Large intestine (tissue), 12 donors: Measurements from ENCODE around the gene WAC. TPM values are rescaled to one million over a fixed set of nuclear protein-coding genes. Genes with fewer than 3 reads are reported as not detected.
"Not testable (repeated sequence)": the region's sequence is repeated elsewhere in the genome, so short reads cannot be mapped to it uniquely, and the experiment has no call there.

Source experiments
- DNase-seq, 2 donors: peaks; one replicate each; pipeline versions ENCODE4 v3.0.0 to v3.0.0-alpha.2; 2013
- H3K27ac ChIP-seq: one replicate; pipeline ENCODE4 v1.5.1; 2013; ENCODE audit warnings: low read length
- H3K27me3 ChIP-seq: 2 replicates; pipeline ENCODE4 v1.6.1; 2013; ENCODE audit warnings: low read length; ENCODE audit not compliant: control insufficient read depth, insufficient read depth
- H3K36me3 ChIP-seq: 2 replicates; pipeline ENCODE4 v1.6.1; 2013; ENCODE audit warnings: low read length; ENCODE audit not compliant: control insufficient read depth, insufficient read depth
- H3K4me1 ChIP-seq: one replicate; pipeline ENCODE4 v1.6.1; 2013; ENCODE audit warnings: low read length; ENCODE audit not compliant: control insufficient read depth, insufficient read depth
- H3K4me3 ChIP-seq: one replicate; pipeline ENCODE4 v1.5.1; 2013; ENCODE audit warnings: low read length
- H3K9me3 ChIP-seq: one replicate; pipeline ENCODE4 v1.6.1; 2013; ENCODE audit warnings: mild to moderate bottlenecking, low read depth, low read length, moderate library complexity; ENCODE audit not compliant: control insufficient read depth
- WGBS: methylation state at CpG from one replicate; pipeline ENCODE4 v1.1.5; 2013; ENCODE audit warnings: low lambda C conversion rate; ENCODE audit not compliant: insufficient coverage; 5-methylcytosine and 5-hydroxymethylcytosine counted together
- long read RNA-seq, 11 donors: transcript quantifications; one replicate each; lab custom pipeline, GENCODE V29; 2026
- polyA plus RNA-seq: library from polyadenylated mRNA; unstranded; fragments of 120-200 nt; gene quantifications from one replicate; pipeline ENCODE4 v1.2.1, GENCODE V29; 2013

WAC gene, protein sequence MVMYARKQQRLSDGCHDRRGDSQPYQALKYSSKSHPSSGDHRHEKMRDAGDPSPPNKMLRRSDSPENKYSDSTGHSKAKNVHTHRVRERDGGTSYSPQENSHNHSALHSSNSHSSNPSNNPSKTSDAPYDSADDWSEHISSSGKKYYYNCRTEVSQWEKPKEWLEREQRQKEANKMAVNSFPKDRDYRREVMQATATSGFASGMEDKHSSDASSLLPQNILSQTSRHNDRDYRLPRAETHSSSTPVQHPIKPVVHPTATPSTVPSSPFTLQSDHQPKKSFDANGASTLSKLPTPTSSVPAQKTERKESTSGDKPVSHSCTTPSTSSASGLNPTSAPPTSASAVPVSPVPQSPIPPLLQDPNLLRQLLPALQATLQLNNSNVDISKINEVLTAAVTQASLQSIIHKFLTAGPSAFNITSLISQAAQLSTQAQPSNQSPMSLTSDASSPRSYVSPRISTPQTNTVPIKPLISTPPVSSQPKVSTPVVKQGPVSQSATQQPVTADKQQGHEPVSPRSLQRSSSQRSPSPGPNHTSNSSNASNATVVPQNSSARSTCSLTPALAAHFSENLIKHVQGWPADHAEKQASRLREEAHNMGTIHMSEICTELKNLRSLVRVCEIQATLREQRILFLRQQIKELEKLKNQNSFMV
- 99.7 TPM for polyA plus RNA-seq
- long read RNA-seq, donor 1, full-length matches to known transcripts: 5 of 5 reads
- long read RNA-seq, donor 1, partial matches to known transcripts: 0 of 5 reads
- long read RNA-seq, donor 1, other reads (novel, unspliced or antisense): 0 of 5 reads
- long read RNA-seq, donor 2, full-length matches to known transcripts: 8 of 42 reads
- long read RNA-seq, donor 2, partial matches to known transcripts: 20 of 42 reads
- long read RNA-seq, donor 2, other reads (novel, unspliced or antisense): 14 of 42 reads
- long read RNA-seq, donor 3: 0 reads
- long read RNA-seq, donor 4: 0 reads
- long read RNA-seq, donor 5, full-length matches to known transcripts: 3 of 29 reads
- long read RNA-seq, donor 5, partial matches to known transcripts: 26 of 29 reads
- long read RNA-seq, donor 5, other reads (novel, unspliced or antisense): 0 of 29 reads
- long read RNA-seq, donor 6, partial matches to known transcripts: 35 of 39 reads
- long read RNA-seq, donor 6, other reads (novel, unspliced or antisense): 0 of 39 reads
- long read RNA-seq, donor 7, partial matches to known transcripts: 6 of 10 reads
- long read RNA-seq, donor 7, other reads (novel, unspliced or antisense): 0 of 10 reads
- long read RNA-seq, donor 8, full-length matches to known transcripts: 2 of 7 reads
- long read RNA-seq, donor 8, partial matches to known transcripts: 5 of 7 reads
- long read RNA-seq, donor 8, other reads (novel, unspliced or antisense): 0 of 7 reads
- long read RNA-seq, donor 9, full-length matches to known transcripts: 6 of 30 reads
- long read RNA-seq, donor 9, partial matches to known transcripts: 18 of 30 reads
- long read RNA-seq, donor 9, other reads (novel, unspliced or antisense): 6 of 30 reads
- long read RNA-seq, donor 10, partial matches to known transcripts: 5 of 32 reads
- long read RNA-seq, donor 10, other reads (novel, unspliced or antisense): 22 of 32 reads
- long read RNA-seq, donor 11, full-length matches to known transcripts: 5 of 5 reads
- long read RNA-seq, donor 11, partial matches to known transcripts: 0 of 5 reads
- long read RNA-seq, donor 11, other reads (novel, unspliced or antisense): 0 of 5 reads

DNA sequence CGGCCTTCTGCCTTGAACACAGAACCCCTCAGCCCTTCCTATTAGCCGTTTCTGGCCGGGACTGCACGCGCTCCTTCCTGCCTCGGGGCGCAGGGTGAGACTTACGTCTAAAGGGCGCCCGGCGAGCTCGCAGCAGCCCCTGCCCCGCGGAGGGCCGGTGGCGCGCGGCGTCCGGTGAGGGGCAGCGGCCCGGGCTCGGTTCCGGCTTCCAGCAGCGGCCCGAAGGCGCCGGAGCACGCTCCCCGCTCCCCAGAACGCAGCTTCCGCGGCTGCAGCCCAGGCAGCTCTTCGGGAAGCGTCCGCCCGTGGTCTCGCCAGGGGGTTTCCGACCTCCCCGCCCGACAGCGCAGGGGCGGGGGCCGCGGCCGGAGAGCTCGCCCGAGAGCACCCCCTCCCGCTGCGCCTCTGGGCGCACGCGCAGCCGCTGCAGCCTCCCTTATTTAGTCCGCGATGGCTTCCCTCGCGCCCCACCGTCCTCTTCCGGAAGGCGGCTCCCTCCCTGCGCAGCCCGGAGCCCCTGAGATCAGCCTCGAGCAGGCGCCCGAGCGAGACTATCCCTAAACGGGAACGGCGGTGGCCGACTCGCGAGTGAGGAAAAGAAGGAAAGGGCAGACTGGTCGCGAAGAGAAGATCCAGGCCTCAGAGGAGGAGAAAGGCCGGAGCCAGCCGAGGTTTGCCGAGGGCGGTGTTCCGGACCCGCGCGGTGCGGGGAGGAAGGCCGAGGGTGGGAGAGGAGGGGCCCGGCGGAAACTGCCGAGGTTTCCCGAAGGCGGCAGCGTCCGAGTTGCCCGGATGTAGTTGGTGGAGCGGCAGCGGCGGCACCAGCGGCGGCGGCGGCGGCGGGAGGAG lies at the start of gene WAC:
Gene WAC, plus strand, starts transcription at position 782 of the 849 bp plus-strand sequence. CDS start 462 bp downstream, outside the sequence.
- peaks cover 18% of the 10 kb centered on the region for H3K36me3 ChIP-seq
- 0% methylated on average over 2 of the region's 102 CpGs for WGBS
- H3K27ac ChIP-seq: peak within 1 kb of the TSS; percentile 99

DNA sequence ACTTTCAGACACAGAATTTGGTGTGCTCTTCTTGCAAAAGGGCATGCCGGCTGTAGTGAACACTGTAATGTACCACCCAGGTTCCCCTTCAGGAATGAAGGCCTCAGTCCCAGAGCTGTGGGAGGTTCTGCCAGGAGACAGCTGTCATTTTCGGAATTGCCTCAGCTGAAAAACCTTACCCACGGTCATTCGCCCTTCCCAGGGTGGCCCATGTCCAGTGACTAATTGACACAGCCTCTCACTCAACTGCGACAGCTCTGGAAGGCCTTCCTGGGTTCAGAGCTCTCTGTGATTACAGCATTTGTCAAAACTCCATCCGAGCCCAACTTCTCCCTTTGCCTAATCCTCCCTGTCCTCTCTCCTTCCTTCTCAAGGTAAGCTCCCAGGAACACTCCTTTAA lies 43.7 kb upstream of the WAC start:
- WGBS: no CpG with 5 or more reads among the region's 6 CpGs
- H3K4me1 ChIP-seq: no peaks in the 10 kb centered on the region
- H3K9me3 ChIP-seq: no peaks in the 10 kb centered on the region
- no peak for DNase-seq
- H3K27me3 ChIP-seq: no peaks in the 10 kb centered on the region
- no peaks in the 10 kb centered on the region for H3K36me3 ChIP-seq
- no peak overlapping the region for H3K27ac ChIP-seq
- H3K4me3 ChIP-seq: no peak overlapping the region

More for the DNA sequence above, at the start of gene WAC:
- Histone ChIP-seq H3K9me3 (no peaks in the 10 kb centered on the region), H3K4me3 (peak within 1 kb of the TSS; percentile 95), H3K4me1 (no peaks in the 10 kb centered on the region), H3K27me3 (no peaks in the 10 kb centered on the region)
- DNase-seq: peak; percentile 94 to 98

DNA sequence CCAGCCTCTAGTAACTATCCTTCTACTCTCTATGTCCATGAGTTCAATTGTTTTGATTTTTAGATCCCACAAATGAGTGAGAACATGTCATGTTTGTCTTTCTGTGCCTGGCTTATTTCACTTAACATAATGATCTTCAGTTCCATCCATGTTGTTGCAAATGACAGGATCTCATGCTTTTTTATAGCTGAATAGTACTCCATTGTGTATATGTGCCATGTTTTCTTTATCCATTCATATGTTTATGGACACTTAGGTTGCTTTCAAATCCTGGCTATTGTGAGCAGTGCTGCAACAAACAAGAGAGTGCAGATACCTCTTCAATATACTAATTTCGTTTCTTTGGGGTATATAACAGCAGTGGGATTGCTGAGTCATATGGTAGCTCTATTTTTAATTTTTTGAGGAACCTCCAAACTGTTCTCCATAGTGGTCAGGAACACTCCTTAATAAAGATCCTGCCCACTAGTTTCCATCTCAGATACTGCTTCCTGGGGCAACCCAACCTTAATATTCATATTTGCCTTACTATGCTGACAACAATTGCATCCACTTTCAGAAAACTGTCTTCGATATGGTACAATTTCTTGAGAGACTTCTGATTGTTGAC lies 42.6 kb upstream of the WAC start:
- H3K4me3 ChIP-seq, H3K27ac ChIP-seq, H3K9me3 ChIP-seq, H3K36me3 ChIP-seq, H3K4me1 ChIP-seq, DNase-seq, H3K27me3 ChIP-seq: not testable (repeated sequence)
- no CpG with 5 or more reads among the region's 2 CpGs for WGBS

DNA sequence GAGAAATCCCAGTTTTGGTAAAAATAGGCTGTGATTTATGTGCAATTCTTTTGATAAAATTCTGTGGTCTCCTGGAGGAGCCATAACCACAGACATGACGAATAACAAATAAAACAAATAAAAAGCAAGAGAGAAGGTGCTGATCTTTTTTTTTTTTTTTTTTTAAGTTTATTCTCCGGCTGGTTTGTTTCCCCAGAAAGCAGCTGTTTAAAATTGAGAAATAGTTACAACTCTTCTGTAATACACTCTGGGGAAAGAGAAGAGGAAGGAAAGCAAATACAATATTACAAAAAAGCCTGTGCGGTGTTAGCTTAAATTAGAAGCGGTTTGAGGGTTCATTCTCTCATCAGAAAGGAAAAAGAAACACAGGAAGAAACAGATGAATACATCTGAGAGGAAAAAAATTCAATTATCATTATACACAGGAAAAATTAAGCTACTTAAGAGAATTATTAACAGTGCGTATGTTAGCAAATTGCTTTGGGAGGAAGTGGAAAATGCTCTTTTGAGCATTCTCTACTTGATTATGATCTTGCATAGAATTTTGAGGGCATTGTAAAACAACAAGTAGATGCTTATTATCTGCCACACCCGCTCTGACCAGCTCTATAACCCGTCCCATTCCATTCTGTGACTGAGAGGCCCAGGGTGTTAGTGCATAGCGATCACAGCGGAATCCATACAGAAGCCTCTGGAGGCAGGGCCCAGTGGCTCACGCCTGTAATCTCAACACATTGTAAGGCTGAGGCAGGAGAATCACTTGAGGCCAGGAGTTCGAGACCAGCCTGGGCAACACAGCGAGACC lies 40.6 kb upstream of the WAC start:
- WGBS: 53% methylated on average over 2 of the region's 12 CpGs
- DNase-seq: peak in 1 of 2 donors; percentile 31
- Histone ChIP-seq H3K9me3 (no peaks in the 10 kb centered on the region), H3K4me3 (no peak overlapping the region), H3K27ac (no peak overlapping the region), H3K4me1 (no peaks in the 10 kb centered on the region), H3K27me3 (no peaks in the 10 kb centered on the region), H3K36me3 (no peaks in the 10 kb centered on the region)

DNA sequence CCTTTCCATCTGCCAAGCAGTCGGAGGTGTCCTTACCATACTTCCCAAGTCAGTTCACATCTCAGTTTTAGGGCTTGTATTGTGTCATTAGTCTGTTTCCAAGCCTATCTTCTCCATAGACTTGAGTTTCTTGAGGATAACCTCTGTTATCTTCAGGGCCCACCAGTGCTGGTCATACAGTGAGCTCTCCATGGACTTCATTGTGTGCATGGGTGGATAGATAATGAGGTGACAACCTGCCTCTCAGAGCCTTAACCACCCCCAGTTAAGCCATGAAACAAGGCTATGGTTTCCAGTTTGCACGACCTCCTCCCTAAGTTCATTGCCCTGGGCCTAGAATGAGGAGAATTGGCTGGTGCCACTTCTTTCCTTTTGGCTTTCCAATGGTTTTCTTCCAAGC lies 38.5 kb upstream of the WAC start:
- no peak for DNase-seq
- Histone ChIP-seq H3K4me3 (no peak overlapping the region), H3K36me3 (no peaks in the 10 kb centered on the region), H3K9me3 (no peaks in the 10 kb centered on the region), H3K27me3 (no peaks in the 10 kb centered on the region), H3K27ac (no peak overlapping the region), H3K4me1 (no peaks in the 10 kb centered on the region)
- no CpG with 5 or more reads among the region's 2 CpGs for WGBS

DNA sequence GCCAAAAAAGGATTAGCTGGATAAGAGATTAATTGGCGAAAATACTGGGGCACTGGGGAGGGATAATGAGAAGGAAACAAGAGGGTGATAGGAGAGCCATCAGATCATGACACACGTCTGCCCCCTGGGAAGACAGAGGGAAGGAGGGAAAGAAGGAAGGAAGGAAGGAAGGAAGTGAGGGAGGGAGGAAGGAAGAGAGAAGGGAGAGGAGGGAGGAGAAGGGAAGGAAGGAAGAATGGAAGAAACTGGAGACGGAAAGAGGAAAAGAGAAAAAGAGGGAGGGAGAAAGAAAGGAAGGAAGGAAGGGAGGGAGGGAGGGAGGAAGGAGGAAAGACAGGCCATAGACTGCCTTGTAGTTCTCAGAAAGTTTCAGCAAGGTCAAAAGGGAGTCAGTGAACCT lies 37.8 kb upstream of the WAC start:
- Histone ChIP-seq H3K4me3 (no peak overlapping the region), H3K27ac (no peak overlapping the region), H3K36me3 (no peaks in the 10 kb centered on the region), H3K4me1 (no peaks in the 10 kb centered on the region), H3K9me3 (no peaks in the 10 kb centered on the region), H3K27me3 (no peaks in the 10 kb centered on the region)
- no peak for DNase-seq
- 83% methylated on average over 2 of the region's 3 CpGs for WGBS

DNA sequence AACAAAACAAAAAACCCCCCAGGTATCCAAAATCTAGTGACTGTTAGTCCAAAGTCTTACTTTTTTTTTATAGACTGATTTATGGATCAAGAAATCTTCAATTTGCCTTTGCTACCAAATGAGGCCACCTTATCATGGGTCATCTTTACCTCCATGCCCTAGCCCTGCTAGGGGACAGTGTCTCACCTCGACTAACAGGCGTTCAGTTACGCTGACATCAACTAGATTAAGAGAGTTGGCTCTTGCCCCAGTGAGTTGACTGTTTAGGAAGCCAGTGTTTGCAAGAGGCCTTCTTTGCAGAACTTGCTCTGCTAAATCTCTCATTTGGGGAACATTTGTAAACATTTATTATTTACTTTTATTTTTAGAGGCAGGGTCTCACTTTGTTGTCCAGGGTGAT lies 36.9 kb upstream of the WAC start:
- no peaks in the 10 kb centered on the region for H3K27me3 ChIP-seq
- no peaks in the 10 kb centered on the region for H3K36me3 ChIP-seq
- WGBS: no CpG with 5 or more reads among the region's 3 CpGs
- no peaks in the 10 kb centered on the region for H3K9me3 ChIP-seq
- no peak overlapping the region for H3K27ac ChIP-seq
- no peak overlapping the region for H3K4me3 ChIP-seq
- DNase-seq: no peak
- H3K4me1 ChIP-seq: no peaks in the 10 kb centered on the region

DNA sequence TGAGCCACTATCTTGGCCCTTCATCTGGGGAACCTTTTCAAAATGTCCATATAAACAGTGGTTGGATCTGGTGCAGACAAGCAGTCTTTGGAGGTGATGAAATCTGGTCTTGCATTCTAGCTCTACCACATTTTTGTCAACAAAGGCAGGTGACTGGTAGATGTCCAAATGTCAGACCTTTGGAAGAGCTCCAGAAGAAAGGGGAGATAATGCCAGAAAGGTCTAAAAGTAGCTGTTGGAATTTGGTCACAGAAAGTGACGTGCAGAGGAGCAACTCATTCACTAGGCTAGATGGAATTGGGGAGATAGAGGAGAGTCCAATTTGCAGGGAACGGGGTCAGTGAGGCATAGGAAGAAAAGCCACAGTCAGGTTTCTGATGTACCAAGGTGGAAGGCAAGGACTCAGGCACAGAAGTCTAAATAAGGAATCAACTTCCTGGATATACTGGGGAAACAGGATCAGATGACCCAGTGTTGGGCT lies 36.4 kb upstream of the WAC start:
- Histone ChIP-seq H3K27me3 (no peaks in the 10 kb centered on the region), H3K9me3 (no peaks in the 10 kb centered on the region), H3K27ac (no peak overlapping the region), H3K36me3 (no peaks in the 10 kb centered on the region), H3K4me1 (no peaks in the 10 kb centered on the region), H3K4me3 (no peak overlapping the region)
- DNase-seq: no peak
- WGBS: no CpG with 5 or more reads among the region's 2 CpGs
